Eye (tissue), 1 donor: ENCODE measurements around the gene CHMP4B.
A peak's percentile ranks its signal among the peaks of the same experiment; 100 is the strongest.

Source experiments
- DNase-seq: peaks from one replicate; pipeline ENCODE4 v3.0.0-alpha.2; 2015

Gene CHMP4B

GRCh38 chr20:33822423-33822822, 11.3 kb downstream of the CHMP4B start:
- no peak for DNase-seq

DNA sequence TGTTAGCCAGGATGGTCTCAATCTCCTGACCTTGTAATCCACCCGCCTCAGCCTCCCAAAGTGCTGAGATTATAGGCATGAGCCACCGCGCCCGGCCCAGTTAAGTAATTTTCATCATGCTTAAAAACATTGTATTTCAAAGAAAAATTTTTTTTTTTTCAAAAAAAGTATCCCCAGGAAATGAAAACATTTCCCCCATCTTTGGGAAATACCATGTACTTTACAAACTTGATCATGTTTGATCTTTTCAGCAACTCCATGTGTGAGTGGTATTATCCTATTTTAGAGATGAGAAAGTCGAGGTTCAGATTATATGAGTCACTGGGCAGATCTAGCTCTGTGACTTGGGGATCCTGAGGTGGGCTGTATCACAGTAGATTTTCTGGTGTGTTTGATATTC, 11.8 kb downstream of the CHMP4B start:
- DNase-seq, result no peak

GRCh38 chr20:33824852-33825251, 13.7 kb downstream of the CHMP4B start:
- no peak for DNase-seq

GRCh38 chr20:33825340-33826269, 14.5 kb downstream of the CHMP4B start:
- no peak for DNase-seq

GRCh38 chr20:33826270-33826897, 15.2 kb downstream of the CHMP4B start:
- no peak for DNase-seq

DNA sequence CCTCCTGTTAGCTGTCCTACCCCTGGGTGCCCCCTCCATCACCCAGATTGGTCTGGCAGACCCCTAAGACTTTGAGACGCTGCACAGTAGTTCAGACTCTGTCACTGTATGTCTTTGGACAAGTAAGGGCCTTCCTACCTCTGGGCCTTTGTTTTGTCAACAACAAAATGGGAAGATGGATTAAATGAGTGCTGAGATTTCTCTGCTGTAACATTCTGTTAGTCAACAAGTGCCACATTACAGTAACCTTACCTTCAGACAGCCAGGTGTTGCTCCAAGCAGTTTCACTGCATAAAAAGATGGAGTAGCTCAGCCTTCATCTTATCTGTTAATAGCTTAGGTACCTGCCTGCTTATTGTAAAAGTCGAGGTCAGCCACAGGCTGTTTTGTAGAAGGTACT, 16.0 kb downstream of the CHMP4B start:
- DNase-seq, result no peak

DNA sequence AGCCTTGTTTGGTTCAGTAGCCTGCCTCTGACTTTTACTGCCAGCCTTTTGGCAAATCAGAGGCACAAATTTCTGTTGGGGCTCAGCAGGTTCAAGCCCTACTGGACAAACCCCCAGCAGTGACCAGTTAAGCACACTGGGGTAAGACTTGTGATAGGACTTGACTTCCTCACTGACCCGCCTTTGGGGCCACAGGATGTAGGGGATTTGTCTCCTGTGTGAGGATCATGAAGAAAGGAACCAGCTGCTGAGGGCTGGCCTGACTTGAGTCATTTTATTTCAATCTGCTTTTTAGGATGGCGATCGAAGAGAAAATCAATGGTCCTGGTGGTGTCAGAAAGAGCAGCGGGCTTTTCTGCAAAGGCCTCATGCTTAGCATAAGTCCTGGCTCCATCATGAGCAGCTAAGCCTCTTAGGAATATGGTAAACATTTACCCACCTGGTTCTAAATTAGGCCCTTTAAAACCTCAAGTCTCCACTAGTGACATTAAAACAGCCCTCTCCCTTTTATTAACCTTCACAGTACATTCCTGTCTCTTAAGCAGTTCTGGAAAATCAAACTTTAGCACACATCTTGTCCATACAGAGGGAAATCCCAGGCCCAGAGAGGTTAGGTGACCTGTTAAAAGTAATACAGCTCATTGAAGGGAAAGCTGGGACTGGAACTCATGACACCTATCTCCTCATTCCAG, 16.6 kb downstream of the CHMP4B start:
- DNase-seq, result peak; percentile 38

- DNase-seq, result no peak
These were observed 17.2 kb downstream of the CHMP4B start for GRCh38 chr20:33828326-33828844.

DNA sequence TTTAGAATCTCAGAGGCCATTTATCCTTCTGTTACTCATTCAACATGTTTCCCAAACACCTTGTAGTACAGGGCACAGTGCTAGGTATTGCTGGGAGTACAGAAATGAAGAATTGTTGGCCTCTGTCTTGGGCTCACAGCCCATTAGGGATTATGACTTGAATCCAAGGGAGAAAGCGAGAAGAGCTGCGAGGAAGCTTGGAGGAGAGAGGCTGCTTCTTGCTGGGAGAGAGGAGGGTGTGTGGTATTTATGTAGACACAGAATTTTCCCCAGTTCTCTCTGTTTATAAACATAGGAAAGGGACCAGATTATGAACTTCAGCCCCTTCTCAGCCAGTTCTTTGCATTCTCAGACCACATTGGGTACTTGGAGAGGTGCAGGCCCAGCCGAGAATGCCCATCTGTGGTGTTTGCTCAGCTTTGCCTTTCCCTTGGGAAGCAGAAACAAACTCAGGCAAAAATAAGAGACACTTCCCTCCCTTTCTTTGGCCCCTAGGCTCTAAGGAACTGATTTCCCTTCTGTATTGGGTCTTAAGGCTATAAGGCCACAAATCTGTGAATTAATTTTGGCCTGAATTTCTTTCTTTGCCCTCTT, 17.9 kb downstream of the CHMP4B start:
- peak; percentile 36 for DNase-seq

DNA sequence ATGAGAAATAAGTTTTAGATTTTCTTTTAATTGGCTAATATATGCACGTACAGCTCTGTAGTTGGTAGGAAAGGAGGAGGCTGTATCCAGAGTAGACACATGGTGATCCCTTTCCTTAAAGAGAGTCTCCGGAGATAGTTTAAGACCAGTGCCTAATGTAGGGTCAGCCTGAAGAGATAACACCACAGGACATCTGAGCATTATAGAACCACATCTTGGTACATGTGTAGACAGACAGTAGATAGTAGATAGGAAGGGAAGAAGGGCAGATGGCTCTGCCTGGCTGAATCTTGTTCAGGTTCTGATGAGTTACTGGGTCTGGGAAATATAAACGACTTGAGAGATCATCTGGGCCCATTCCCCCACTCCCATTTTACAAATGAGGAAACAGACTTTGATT, 18.5 kb downstream of the CHMP4B start:
- DNase-seq, result no peak

DNA sequence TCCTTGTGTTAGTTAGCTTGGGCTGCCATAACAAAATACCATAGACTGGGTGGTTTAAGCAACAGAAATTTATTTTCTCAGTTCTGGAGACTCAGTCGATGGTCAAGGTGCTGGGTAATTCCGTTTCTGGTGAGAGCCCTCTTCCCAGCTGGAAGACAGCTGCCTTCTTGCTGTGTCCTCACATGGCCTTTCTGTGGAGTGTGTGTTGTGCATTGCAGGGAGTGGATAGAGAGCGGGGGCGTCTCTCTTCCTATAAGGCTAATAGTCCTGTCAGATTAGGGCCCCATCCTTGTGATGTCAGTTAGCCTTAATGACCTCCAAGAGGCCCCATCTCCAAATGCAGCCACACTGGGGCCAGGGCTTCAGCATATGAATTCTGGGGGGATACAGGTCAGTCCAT, 19.2 kb downstream of the CHMP4B start:
- peak; percentile 40 for DNase-seq

GRCh38 chr20:33832103-33832804, 21.1 kb downstream of the CHMP4B start:
- peak; percentile 85 for DNase-seq

- no peak for DNase-seq
These were observed 22.2 kb downstream of the CHMP4B start for GRCh38 chr20:33833333-33833732.

DNA sequence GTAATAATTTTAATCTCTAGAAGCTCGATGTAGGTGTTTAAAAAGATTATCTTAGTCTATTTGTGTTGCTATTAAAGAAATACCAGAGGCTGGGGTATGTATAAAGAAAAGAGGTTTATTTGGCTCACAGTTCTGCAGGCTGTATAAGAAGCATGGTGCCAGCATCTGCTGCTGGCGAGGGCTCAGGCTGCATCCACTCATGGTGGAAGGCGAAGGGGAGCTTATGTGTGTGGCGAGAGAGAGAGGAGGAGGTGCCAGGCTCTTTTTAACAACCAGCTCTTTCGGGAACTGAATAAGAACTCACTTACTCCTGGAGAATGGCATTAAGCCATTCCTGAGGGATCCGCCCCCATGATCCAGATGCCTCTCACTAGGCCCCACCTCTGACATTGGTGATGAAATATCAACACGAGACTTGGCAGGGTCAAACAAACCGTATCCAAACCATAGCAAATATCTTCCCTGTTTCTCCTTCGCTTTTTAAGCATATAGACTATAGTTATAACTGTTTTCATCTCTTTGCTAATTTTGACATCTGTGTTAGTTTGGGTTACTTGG, 24.5 kb downstream of the CHMP4B start:
- DNase-seq, result no peak

- DNase-seq, result no peak
These were observed 25.1 kb downstream of the CHMP4B start for GRCh38 chr20:33836277-33836676.

DNA sequence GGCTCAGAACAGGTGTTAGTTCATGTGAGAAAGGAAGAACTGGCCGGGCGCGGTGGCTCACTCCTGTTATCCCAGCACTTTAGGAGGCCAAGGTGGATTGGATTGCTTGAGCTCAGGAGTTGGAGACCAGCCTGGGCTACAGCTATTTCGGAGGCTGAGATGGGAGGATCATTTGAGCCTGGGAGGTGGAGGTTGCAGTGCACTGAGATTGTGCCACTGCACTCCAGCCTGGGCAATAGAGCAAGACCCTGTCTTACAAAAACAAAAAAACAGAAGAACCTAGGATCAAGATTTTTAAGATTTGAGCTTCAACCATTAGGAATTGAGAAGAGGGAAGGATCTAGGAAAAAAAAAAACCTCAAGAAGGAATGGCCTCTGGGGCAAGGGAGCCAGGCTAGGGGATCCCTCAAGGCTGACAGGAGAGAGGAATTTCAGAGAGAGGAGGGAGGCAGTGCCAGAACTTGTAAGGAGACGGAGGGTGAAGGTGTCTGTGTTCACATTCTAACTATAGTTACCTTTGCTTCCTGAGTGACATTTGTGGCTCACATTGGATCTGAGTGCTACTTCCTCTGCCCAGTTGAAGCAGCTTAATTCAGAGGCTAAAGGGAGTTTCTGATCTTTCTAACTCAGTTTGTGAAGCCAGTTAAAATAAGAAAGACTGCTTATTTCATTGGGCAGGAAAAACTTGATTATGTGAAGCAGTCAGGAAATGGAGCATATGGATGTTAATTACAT, 26.1 kb downstream of the CHMP4B start:
- no peak for DNase-seq

DNA sequence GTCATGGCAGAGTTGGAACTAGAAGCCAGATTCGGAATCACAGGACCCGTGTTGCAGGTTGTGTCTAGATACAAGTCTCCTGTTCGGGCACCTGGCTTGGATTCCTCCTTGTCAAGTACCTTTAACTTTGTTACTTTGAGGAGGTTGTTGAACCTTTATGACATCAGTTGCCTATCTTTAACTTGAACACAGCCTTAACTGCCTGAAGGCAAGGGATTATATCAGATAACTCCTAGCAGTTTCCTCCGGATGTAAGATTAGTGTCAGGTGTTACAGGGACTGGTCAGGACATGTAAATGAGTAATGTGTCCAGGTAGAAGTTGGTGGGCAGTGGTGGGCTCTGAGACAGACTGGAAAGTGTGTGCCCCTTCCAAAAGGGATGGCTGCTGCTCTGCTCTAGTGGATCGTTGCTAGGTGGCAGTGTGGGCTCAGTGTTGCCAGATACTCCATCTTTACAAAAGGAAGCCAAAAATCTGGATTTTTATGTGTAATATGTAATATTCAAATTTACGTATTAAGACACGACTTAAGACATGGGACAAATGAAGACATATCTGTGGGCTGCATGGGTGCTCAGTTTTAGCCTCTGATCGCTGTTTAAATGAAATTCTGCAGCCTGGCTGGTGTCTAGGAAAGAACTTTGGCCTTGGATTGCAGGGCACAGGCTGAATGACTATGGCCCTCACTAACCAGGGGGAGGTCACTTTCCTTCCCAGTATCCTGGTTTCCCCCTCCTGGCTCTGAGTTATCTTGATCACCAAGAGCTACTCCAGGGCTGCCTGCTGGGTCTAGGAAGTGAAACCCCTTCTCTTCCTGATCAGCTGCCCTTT, 27.1 kb downstream of the CHMP4B start:
- no peak for DNase-seq

- no peak for DNase-seq
These were observed 28.4 kb downstream of the CHMP4B start for GRCh38 chr20:33839591-33839990.

DNA sequence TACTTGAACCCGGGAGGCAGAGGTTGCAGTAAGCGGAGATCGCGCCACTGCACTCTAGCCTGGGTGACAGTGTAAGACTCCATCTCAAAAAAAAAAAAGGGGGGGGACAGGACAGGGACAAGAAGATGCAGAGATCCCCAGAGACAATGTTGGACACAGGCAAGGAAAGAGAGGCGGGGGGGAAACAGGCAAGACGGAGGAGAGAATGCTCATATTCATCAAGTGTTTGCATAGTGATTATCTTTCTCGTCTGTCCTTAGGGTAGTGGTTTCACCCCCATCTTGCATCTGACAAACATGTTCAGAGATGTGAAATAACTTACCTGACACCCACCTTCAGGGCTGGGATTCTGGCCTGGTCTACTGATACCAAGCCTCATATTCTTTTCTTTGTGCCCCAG, 29.0 kb downstream of the CHMP4B start:
- DNase-seq, result no peak

GRCh38 chr20:33840759-33841435, 29.7 kb downstream of the CHMP4B start:
- DNase-seq, result no peak
